Measurements from ENCODE around the gene OMP. TPM values are rescaled to one million over a fixed set of nuclear protein-coding genes. Genes with fewer than 3 reads are reported as not detected.

Gene OMP
- total and polyA plus RNA-seq, 2 of the 4 experiments (the other 2 are of a cell fraction): 0.27 TPM; not detected in 1

- H3K23ac ChIP-seq (ENCODE audit: low read depth, low read length): no peak overlapping the region
- intact Hi-C loops (cut with micrococcal nuclease) (no loop called here), in situ Hi-C loops (cut with MboI; ENCODE audit: low sequenced_read_pairs) (no loop called here), dilution Hi-C loops (cut with HindIII; ENCODE audit: low sequenced_read_pairs, unreplicated experiment) (no loop called here)
- H3K9me3 ChIP-seq (ENCODE audit: control insufficient read depth, insufficient read depth, low read length): peaks cover 15% of the 10 kb centered on the region
- H3K79me1 ChIP-seq (ENCODE audit: low read depth in 1 of 2, low read length in 2 of 2): no peaks in the 10 kb centered on the region
- POLR2A ChIA-PET (ENCODE audit: unreplicated experiment): no interaction called here
- no peak for DNase-seq
- H3K56ac ChIP-seq (ENCODE audit: extremely low read depth, insufficient read depth, low read length): no peak overlapping the region
- H4K91ac ChIP-seq (ENCODE audit: insufficient read depth, low read depth, low read length): no peak overlapping the region
- H2BK120ac ChIP-seq (ENCODE audit: low read depth, low read length): no peak overlapping the region
- H3K4me3 ChIP-seq (ENCODE audit: insufficient read depth, low read depth, low read length): no peak overlapping the region
- no TSS peak for BruUV-seq (replicated peaks)
- H3K27ac ChIP-seq (ENCODE audit: insufficient read depth, low read length): no peak overlapping the region
- no peak overlapping the region for H2BK20ac ChIP-seq (ENCODE audit: low read depth, low read length)
- no peaks in the 10 kb centered on the region for H3K9me1 ChIP-seq (ENCODE audit: insufficient read depth, low read length)
- H3K4me1 ChIP-seq (ENCODE audit: control insufficient read depth, insufficient read depth, low read length): no peaks in the 10 kb centered on the region
- CTCF ChIA-PET: no interaction called here
- H2AK9ac ChIP-seq (replicated peaks; ENCODE audit: low read depth, low read length, poor library complexity): no peak overlapping the region
- H3K4me2 ChIP-seq (ENCODE audit: low read depth, low read length): no peak overlapping the region
- H4K8ac ChIP-seq (ENCODE audit: low read depth in 2 of 2, low read length in 2 of 2): no peak overlapping the region
- H4K5ac ChIP-seq (ENCODE audit: low read depth, low read length): no peak overlapping the region
- H3K14ac ChIP-seq (replicated peaks; ENCODE audit: low read depth, low read length): no peak overlapping the region
- H2AK5ac ChIP-seq (ENCODE audit: low read depth, low read length): no peak overlapping the region
- no peaks in the 10 kb centered on the region for H3K36me3 ChIP-seq (ENCODE audit: control insufficient read depth, insufficient read depth, low read length)
- no peaks in the 10 kb centered on the region for H4K20me1 ChIP-seq (ENCODE audit: insufficient read depth, low read length)
- ATAC-seq (ENCODE audit: low read depth): no peak
- H3K9ac ChIP-seq (ENCODE audit: low read depth, low read length): no peak overlapping the region
- no peak overlapping the region for H3K18ac ChIP-seq (ENCODE audit: low read depth, low read length)
- H2BK5ac ChIP-seq (ENCODE audit: low read depth, low read length, poor library complexity, severe bottlenecking): no peak overlapping the region
- H3K4ac ChIP-seq (ENCODE audit: low read depth, low read length): no peak overlapping the region
- no peak overlapping the region for H2AFZ ChIP-seq (replicated peaks; ENCODE audit: low read length, poor library complexity)
- peaks cover 14% of the 10 kb centered on the region for H3K27me3 ChIP-seq (ENCODE audit: control insufficient read depth, insufficient read depth, low read length)
- TF ChIP-seq MAZ (IDR thresholded peaks at IDR 0.05; ENCODE audit: borderline replicate concordance, low read depth, low read length) (no peak), RAD21 (IDR thresholded peaks at IDR 0.05; ENCODE audit: low read length) (no peak), CEBPB (IDR thresholded peaks at IDR 0.05; ENCODE audit: low read depth, low read length) (no peak), CHD1 (IDR thresholded peaks at IDR 0.05; ENCODE audit: low read depth, low read length) (no peak), CTCF (conservative IDR thresholded peaks at IDR 0.05; ENCODE audit: low read depth, low read length) (no peak), RFX5 (IDR thresholded peaks at IDR 0.05; ENCODE audit: low read depth, low read length) (no peak), POLR2A (IDR thresholded peaks at IDR 0.05; ENCODE audit: low read depth, low read length) (no peak), USF2 (IDR thresholded peaks at IDR 0.05; ENCODE audit: low read depth, low read length) (no peak)
- no peak overlapping the region for H2BK15ac ChIP-seq (ENCODE audit: low read depth, low read length)
- WGBS, 2 experiments (ENCODE audit: extremely low coverage in 2 of 2, insufficient read length in 1 of 2): no CpG with 5 or more reads among the region's 1 CpG
Observed at GRCh38 chr11:77054084-77054483, 48.6 kb upstream of the OMP start.

Data from IMR-90 (cell line).